ENCODE results near the gene SECTM1. TPM values are rescaled to one million over a fixed set of nuclear protein-coding genes. Genes with fewer than 3 reads are reported as not detected.

SECTM1 gene
- total RNA-seq, 6 experiments from 2014 or later: 1.7 to 3.9 (median 2.8) TPM

- Mint-ChIP-seq H3K9me3 (no peaks in the 10 kb centered on the region), H3K27ac (no peak overlapping the region), H3K27me3 (ENCODE audit: insufficient read depth) (peaks cover 11% of the 10 kb centered on the region)
Measured at GRCh38 chr17:82314012-82314726, 19.4 kb downstream of the SECTM1 start.

GRCh38 chr17:82313195-82314011 is 20.2 kb downstream of the SECTM1 start:
- no peak for DNase-seq
- Mint-ChIP-seq H3K27ac (no peak overlapping the region), H3K9me3 (no peaks in the 10 kb centered on the region), H3K36me3 (ENCODE audit: low read depth) (no peaks in the 10 kb centered on the region), H3K27me3 (ENCODE audit: insufficient read depth) (peaks cover 18% of the 10 kb centered on the region), H3K4me3 (no peak overlapping the region), H3K4me1 (ENCODE audit: low read depth) (peaks cover 4% of the 10 kb centered on the region; the same call in 1 of the 2 replicates)
- no peak for TF ChIP-seq CTCF (IDR thresholded peaks at IDR 0.05)

More at GRCh38 chr17:82314012-82314726, 19.4 kb downstream of the SECTM1 start:
- no peak overlapping the region for H3K4me3 Mint-ChIP-seq
- H3K4me1 Mint-ChIP-seq (ENCODE audit: low read depth): no peaks in the 10 kb centered on the region
- no peaks in the 10 kb centered on the region for H3K36me3 Mint-ChIP-seq (ENCODE audit: low read depth)
- no peak for TF ChIP-seq CTCF (IDR thresholded peaks at IDR 0.05)
- DNase-seq: no peak

- Mint-ChIP-seq H3K36me3 (ENCODE audit: low read depth) (no peaks in the 10 kb centered on the region), H3K9me3 (no peaks in the 10 kb centered on the region), H3K27ac (no peak overlapping the region), H3K4me1 (ENCODE audit: low read depth) (peaks cover 4% of the 10 kb centered on the region; the same call in 1 of the 2 replicates), H3K4me3 (no peak overlapping the region), H3K27me3 (ENCODE audit: insufficient read depth) (peaks cover 18% of the 10 kb centered on the region)
- no peak for TF ChIP-seq CTCF (IDR thresholded peaks at IDR 0.05)
- DNase-seq: no peak
Measured at GRCh38 chr17:82311971-82312370, 21.6 kb downstream of the SECTM1 start.

- Mint-ChIP-seq H3K36me3 (ENCODE audit: low read depth) (no peaks in the 10 kb centered on the region), H3K27ac (no peak overlapping the region), H3K4me3 (no peak overlapping the region), H3K9me3 (no peaks in the 10 kb centered on the region), H3K27me3 (ENCODE audit: insufficient read depth) (peaks cover 18% of the 10 kb centered on the region), H3K4me1 (ENCODE audit: low read depth) (peaks cover 4% of the 10 kb centered on the region; the same call in 1 of the 2 replicates)
- TF ChIP-seq CTCF (IDR thresholded peaks at IDR 0.05): no peak
- DNase-seq: no peak
Measured at GRCh38 chr17:82310877-82311276, 22.7 kb downstream of the SECTM1 start.

- peaks cover 16% of the 10 kb centered on the region for H3K27me3 Mint-ChIP-seq (ENCODE audit: insufficient read depth)
- H3K27ac Mint-ChIP-seq: no peak overlapping the region
- no peak for DNase-seq
- peaks cover 4% of the 10 kb centered on the region; the same call in 1 of the 2 replicates for H3K4me1 Mint-ChIP-seq (ENCODE audit: low read depth)
- no peak for TF ChIP-seq CTCF (IDR thresholded peaks at IDR 0.05)
- H3K9me3 Mint-ChIP-seq: no peaks in the 10 kb centered on the region
- H3K36me3 Mint-ChIP-seq (ENCODE audit: low read depth): no peaks in the 10 kb centered on the region
- H3K4me3 Mint-ChIP-seq: no peak overlapping the region
Measured at GRCh38 chr17:82309656-82310570, 23.7 kb downstream of the SECTM1 start.
